Right lobe of liver (tissue), 6 donors: ENCODE measurements around the gene WDR75. TPM values are rescaled to one million over a fixed set of nuclear protein-coding genes. Genes with fewer than 3 reads are reported as not detected.

Source experiments
- ATAC-seq, 4 donors: fragments of 200-7000 bp; cut with Tn5 transposase; one replicate each; pipeline ENCODE4 v1.9.1; 2020; ENCODE audit warnings: mild to moderate bottlenecking in 4 of 4, moderate library complexity in 4 of 4
- DNase-seq, 3 donors: peaks; one replicate each; pipeline ENCODE4 v3.0.0-alpha.2; 2020
- H3K27ac ChIP-seq, 3 donors: fragments of 200-600 bp; one replicate each; pipeline ENCODE4 v1.8.0; 2022
- H3K27me3 ChIP-seq, 2 donors: fragments of 200-600 bp; one replicate each; pipeline ENCODE4 v1.8.0; 2022
- H3K36me3 ChIP-seq, 4 donors: fragments of 200-600 bp; sonication (generic) in 1 of 4; one replicate each; pipeline versions ENCODE4 v1.5.1 to v1.8.0; 2017 to 2022; ENCODE audit warnings: control low read depth in 1 of 4
- H3K4me1 ChIP-seq, 4 donors: fragments of 200-600 bp; sonication (generic) in 1 of 4; one replicate each; pipeline versions ENCODE4 v1.5.1 to v1.8.0; 2017 to 2022; ENCODE audit warnings: control low read depth in 1 of 4
- H3K4me3 ChIP-seq, 3 donors: fragments of 200-600 bp; one replicate each; pipeline ENCODE4 v1.8.0; 2022
- H3K9me3 ChIP-seq, 4 donors: fragments of 200-600 bp; sonication (generic) in 1 of 4; one replicate each; pipeline versions ENCODE4 v1.5.1 to v1.8.0; 2017 to 2022; ENCODE audit warnings: control low read depth in 1 of 4
- CTCF ChIP-seq, 4 donors: fragments of 200-600 bp in 3 of 4; fragments of 450-650 bp in 1 of 4; IDR thresholded peaks; one replicate each; pipeline versions ENCODE4 v1.5.1 to v1.8.0; 2016 to 2022; ENCODE audit warnings: antibody characterized with exemption in 4 of 4, mild to moderate bottlenecking in 2 of 4
- POLR2A ChIP-seq: fragments of 450-650 bp; IDR thresholded peaks from one replicate; pipeline ENCODE4 v1.6.1; 2017; ENCODE audit warnings: antibody characterized with exemption, mild to moderate bottlenecking
- WGBS: methylation state at CpG from one replicate; pipeline ENCODE4 v1.1.6; 2018; ENCODE audit warnings: low coverage, low lambda C conversion rate; ENCODE audit not compliant: insufficient coverage; ENCODE audit errors: missing lambda C conversion rate; 5-methylcytosine and 5-hydroxymethylcytosine counted together
- intact Hi-C, 2 donors: fragments of 100-400 bp; cut with DNase I; formaldehyde crosslinking; loops; one replicate each; pipeline versions ENCODE4 v1.11.2 to v1.14.1; 2022
- total RNA-seq, 6 experiments: library from RNA; depleted of rRNA in 2 of 6; stranded (reverse); fragments of >200 nt in 2 of 6; fragmentation: NEBNext Ultra II Directional in 3 of 6; extraction: Animal tissue kit (Norgen Biotek cat#: 25700) in 3 of 6; gene quantifications; one replicate each; pipeline versions ENCODE4 v1.1.0 to v1.2.4, GENCODE V29; 2016 to 2023
- donor health status: DM: no; HTN: yes; CAD: no.
- donor health status: DM: no; HTN: no; CAD: no.
- donor health status: DM: no; HTN: no; CAD: no.
- donor health status: DM: no; HTN: yes; CAD: no.
- donor health status: DM: no; HTN: yes; CAD: no.

WDR75 gene
- total RNA-seq, 6 experiments from 2014 or later: 7.5 to 19.5 (median 11.8) TPM

- H3K27me3 ChIP-seq: no peaks in the 10 kb centered on the region
- intact Hi-C loops: no loop called here
- DNase-seq (no peak), ATAC-seq (no peak)
- H3K36me3 ChIP-seq: no peaks in the 10 kb centered on the region
- no peaks in the 10 kb centered on the region for H3K9me3 ChIP-seq
- H3K4me1 ChIP-seq: no peaks in the 10 kb centered on the region
- no peak for TF ChIP-seq CTCF (IDR thresholded peaks at IDR 0.05)
- no peak for TF ChIP-seq POLR2A
- H3K4me3 ChIP-seq: no peak overlapping the region
- no peak overlapping the region for H3K27ac ChIP-seq
- WGBS: 87% methylated on average over 2 of the region's 2 CpGs
These were observed 70.1 kb downstream of the WDR75 start for GRCh38 chr2:189511210-189511959.

GRCh38 chr2:189511960-189512319, 70.7 kb downstream of the WDR75 start:
- Histone ChIP-seq H3K4me1 (no peaks in the 10 kb centered on the region), H3K27me3 (no peaks in the 10 kb centered on the region), H3K36me3 (no peaks in the 10 kb centered on the region), H3K27ac (no peak overlapping the region), H3K9me3 (no peaks in the 10 kb centered on the region), H3K4me3 (no peak overlapping the region)
- intact Hi-C loops: no loop called here
- no peak for ATAC-seq
- TF ChIP-seq CTCF (IDR thresholded peaks at IDR 0.05): no peak
- TF ChIP-seq POLR2A: no peak
- DNase-seq: no peak

GRCh38 chr2:189512879-189513278, 71.6 kb downstream of the WDR75 start:
- ATAC-seq: peak in 2 of 4 donors; percentile 33 to 61
- whole genome bisulfite sequencing: 43% methylated on average over 3 of the region's 3 CpGs
- Histone ChIP-seq H3K4me1 (no peaks in the 10 kb centered on the region), H3K36me3 (no peaks in the 10 kb centered on the region), H3K27ac (no peak overlapping the region), H3K9me3 (no peaks in the 10 kb centered on the region), H3K27me3 (no peaks in the 10 kb centered on the region), H3K4me3 (no peak overlapping the region)
- TF ChIP-seq CTCF (IDR thresholded peaks at IDR 0.05) (no peak), POLR2A (no peak)
- no peak for DNase-seq
- intact Hi-C loops: no loop called here

- ATAC-seq: peak; percentile 33 to 64 (median 64)
- Histone ChIP-seq H3K36me3 (no peaks in the 10 kb centered on the region), H3K4me3 (no peak overlapping the region), H3K27ac (no peak overlapping the region), H3K4me1 (no peaks in the 10 kb centered on the region), H3K9me3 (no peaks in the 10 kb centered on the region), H3K27me3 (no peaks in the 10 kb centered on the region)
- WGBS: 82% methylated on average over 3 of the region's 3 CpGs
- TF ChIP-seq CTCF (IDR thresholded peaks at IDR 0.05): no peak
- no peak for TF ChIP-seq POLR2A
- intact Hi-C loops: no loop called here
- DNase-seq: no peak
These were observed 72.8 kb downstream of the WDR75 start for GRCh38 chr2:189514104-189514503.
